Neural cell (in vitro differentiated cells): ENCODE results near the gene SIRT3. TPM values are rescaled to one million over a fixed set of nuclear protein-coding genes. Genes with fewer than 3 reads are reported as not detected.

Source experiments
- H2AFZ ChIP-seq: fragments of 200-600, 300-800 bp; sonication (generic), shearing (Covaris generic); 2 replicates; pipeline ENCODE4 v1.6.0; 2014; ENCODE audit warnings: low read depth, mild to moderate bottlenecking, antibody characterized with exemption, low read length, moderate library complexity
- H3F3A ChIP-seq: fragments of 200-600 bp; shearing (Covaris generic); 2 replicates; pipeline ENCODE4 v1.6.1; 2016; ENCODE audit warnings: mild to moderate bottlenecking, moderate library complexity, mixed read lengths, antibody characterized with exemption, low read length; ENCODE audit not compliant: insufficient read depth, poor library complexity, severe bottlenecking
- H3K27ac ChIP-seq: fragments of 200-600, 300-800 bp; sonication (generic), shearing (Covaris generic); 2 replicates; pipeline ENCODE4 v1.5.1; 2014; ENCODE audit warnings: mild to moderate bottlenecking, low read length, moderate library complexity
- H3K27me3 ChIP-seq: fragments of 300-800, 200-600 bp; sonication (generic), shearing (Covaris generic); 2 replicates; pipeline ENCODE4 v1.6.0; 2014; ENCODE audit warnings: mild to moderate bottlenecking, low read depth, low read length, moderate library complexity; ENCODE audit not compliant: insufficient read depth
- H3K36me3 ChIP-seq: fragments of 300-800, 200-600 bp; sonication (generic), shearing (Covaris generic); 2 replicates; pipeline ENCODE4 v1.5.1; 2014; ENCODE audit warnings: mild to moderate bottlenecking, antibody characterized with exemption, low read length, moderate library complexity; ENCODE audit not compliant: insufficient read depth
- H3K4me2 ChIP-seq: fragments of 300-800, 200-600 bp; sonication (generic), shearing (Covaris generic); 2 replicates; pipeline ENCODE4 v1.6.0; 2014; ENCODE audit warnings: mild to moderate bottlenecking, low read length
- H3K4me3 ChIP-seq: fragments of 300-800, 200-600 bp; sonication (generic), shearing (Covaris generic); 2 replicates; pipeline ENCODE4 v1.5.1; 2014; ENCODE audit warnings: mild to moderate bottlenecking, low read length, moderate library complexity
- H3K79me2 ChIP-seq: fragments of 200-600 bp; shearing (Covaris generic); replicated peaks from 2 replicates; pipeline ENCODE4 v1.6.0; 2014; ENCODE audit warnings: mild to moderate bottlenecking, low read length, moderate library complexity; ENCODE audit not compliant: insufficient read depth
- H3K9ac ChIP-seq: fragments of 300-800, 200-600 bp; sonication (generic), shearing (Covaris generic); 2 replicates; pipeline ENCODE4 v1.6.1; 2016; ENCODE audit warnings: mild to moderate bottlenecking, low read length, mixed read lengths
- H3K9me2 ChIP-seq: fragments of 200-600 bp; shearing (Covaris generic); 2 replicates; pipeline ENCODE4 v1.6.1; 2016; ENCODE audit warnings: mild to moderate bottlenecking, low read length, mixed read lengths; ENCODE audit not compliant: insufficient read depth
- H3K9me3 ChIP-seq: fragments of 200-600, 300-800 bp; sonication (generic), shearing (Covaris generic); 2 replicates; pipeline ENCODE4 v1.6.1; 2016; ENCODE audit warnings: mild to moderate bottlenecking, mixed run types, low read length, moderate library complexity, mixed read lengths
- H4K20me1 ChIP-seq: fragments of 200-600 bp; shearing (Covaris generic); 2 replicates; pipeline ENCODE4 v1.6.1; 2016; ENCODE audit warnings: mild to moderate bottlenecking, mixed run types; ENCODE audit not compliant: insufficient read depth
- CTCF ChIP-seq: fragments of 450-650 bp; IDR thresholded peaks from 2 replicates; pipeline ENCODE4 v1.5.1; 2014; ENCODE audit warnings: antibody characterized with exemption, mild to moderate bottlenecking, moderate library complexity; ENCODE audit not compliant: poor library complexity, severe bottlenecking
- EP300 ChIP-seq: fragments of 450-650 bp; conservative IDR thresholded peaks from 2 replicates; pipeline ENCODE4 v1.6.1; 2014; ENCODE audit warnings: antibody characterized with exemption, mild to moderate bottlenecking, moderate library complexity; ENCODE audit not compliant: poor library complexity, severe bottlenecking
- EZH2 ChIP-seq: fragments of 200-600, 300-800 bp; shearing (Covaris generic), sonication (generic); IDR thresholded peaks from 2 replicates; pipeline ENCODE4 v1.6.1; 2014; ENCODE audit warnings: antibody characterized with exemption, low read length, borderline replicate concordance, mild to moderate bottlenecking; ENCODE audit not compliant: insufficient read depth, poor library complexity, severe bottlenecking
- MXI1 ChIP-seq: fragments of 450-650 bp; conservative IDR thresholded peaks from 2 replicates; pipeline ENCODE4 v1.6.1; 2014; ENCODE audit warnings: antibody characterized with exemption, mild to moderate bottlenecking; ENCODE audit not compliant: poor library complexity, severe bottlenecking
- POLR2AphosphoS5 ChIP-seq: IDR thresholded peaks from 2 replicates; pipeline ENCODE4 v1.6.1; 2012
- RAD21 ChIP-seq: fragments of 450-650 bp; conservative IDR thresholded peaks from 2 replicates; pipeline ENCODE4 v1.6.1; 2014; ENCODE audit warnings: antibody characterized with exemption, mild to moderate bottlenecking, moderate library complexity
- REST ChIP-seq: IDR thresholded peaks from 2 replicates; pipeline ENCODE4 v1.6.1; 2012; ENCODE audit warnings: borderline replicate concordance
- SMC3 ChIP-seq: fragments of 450-650 bp; conservative IDR thresholded peaks from 2 replicates; pipeline ENCODE4 v1.6.1; 2014; ENCODE audit warnings: antibody characterized with exemption, mild to moderate bottlenecking, moderate library complexity; ENCODE audit not compliant: poor library complexity
- TAF1 ChIP-seq: IDR thresholded peaks from 2 replicates; pipeline ENCODE4 v1.6.1; 2012; ENCODE audit warnings: low read depth
- polyA plus RNA-seq: library from polyadenylated mRNA; depleted of rRNA; stranded (reverse); fragments of >200 nt; gene quantifications from 2 replicates; pipeline ENCODE4 v1.2.3, GENCODE V29; 2014

Gene SIRT3
- polyA plus RNA-seq, 1 donor from 2014 or later, result 32.9 TPM

GRCh38 chr11:224424-224823 is 11.7 kb downstream of the SIRT3 start:
- no peak overlapping the region for H3K4me3 ChIP-seq
- H3F3A ChIP-seq, result no peaks in the 10 kb centered on the region
- no peaks in the 10 kb centered on the region for H3K27me3 ChIP-seq
- H3K9ac ChIP-seq, result no peak overlapping the region
- H3K9me2 ChIP-seq, result no peaks in the 10 kb centered on the region
- no peaks in the 10 kb centered on the region for H3K9me3 ChIP-seq
- no peak overlapping the region for H2AFZ ChIP-seq
- H4K20me1 ChIP-seq, result no peaks in the 10 kb centered on the region
- no peak overlapping the region for H3K27ac ChIP-seq
- TF ChIP-seq RAD21, result no peak
- no peak for TF ChIP-seq REST
- TF ChIP-seq CTCF, result no peak
- no peak for TF ChIP-seq EP300
- no peak for TF ChIP-seq MXI1
- no peak for TF ChIP-seq SMC3
- no peak for TF ChIP-seq POLR2AphosphoS5
- no peak for TF ChIP-seq TAF1
- TF ChIP-seq EZH2, result no peak
- no peaks in the 10 kb centered on the region for H3K36me3 ChIP-seq
- peaks cover 3% of the 10 kb centered on the region for H3K79me2 ChIP-seq
- H3K4me2 ChIP-seq, result no peak overlapping the region

DNA sequence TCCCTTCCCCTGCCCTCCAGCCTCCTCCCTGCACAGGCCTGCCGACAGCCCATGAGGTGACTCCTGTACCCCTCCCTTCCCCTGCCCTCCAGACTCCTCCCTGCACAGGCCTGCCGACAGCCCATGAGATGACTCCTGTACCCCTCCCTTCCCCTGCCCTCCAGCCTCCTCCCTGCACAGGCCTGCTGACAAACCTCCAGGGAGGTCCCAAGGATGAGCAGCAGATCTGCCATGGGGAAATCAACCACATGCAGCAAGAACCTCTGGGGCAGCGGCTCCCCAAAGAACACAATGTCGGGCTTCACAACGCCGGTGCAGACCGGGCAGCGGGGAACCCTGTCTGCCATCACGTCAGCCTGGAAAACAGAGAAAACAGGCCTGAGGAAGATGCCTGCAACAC is 12.3 kb downstream of the SIRT3 start:
- Histone ChIP-seq H2AFZ (no peak overlapping the region), H3K27me3 (no peaks in the 10 kb centered on the region), H3K9me2 (no peaks in the 10 kb centered on the region), H3K4me3 (no peak overlapping the region), H3K27ac (no peak overlapping the region), H3K4me2 (no peak overlapping the region), H3K36me3 (no peaks in the 10 kb centered on the region), H3K9me3 (no peaks in the 10 kb centered on the region), H3K9ac (no peak overlapping the region), H3K79me2 (peaks cover 3% of the 10 kb centered on the region), H4K20me1 (no peaks in the 10 kb centered on the region), H3F3A (no peaks in the 10 kb centered on the region)
- no peak for TF ChIP-seq REST
- no peak for TF ChIP-seq EZH2
